Measurements from ENCODE around the gene BBX.

- TF ChIP-seq POLR2A (IDR thresholded peaks at IDR 0.05; ENCODE audit: low read length), result no peak
- TF ChIP-seq GATA1 (IDR thresholded peaks at IDR 0.05; ENCODE audit: low read depth, low read length), result no peak
Measured at GRCh38 chr3:107781253-107781652, 258.5 kb downstream of the BBX start.
